Brain microvascular endothelial cell (primary cell): ENCODE measurements around the gene RTN4IP1.
"Not testable (repeated sequence)": the region's sequence is repeated elsewhere in the genome, so short reads cannot be mapped to it uniquely, and the experiment has no call there.

Source experiments
- DNase-seq: peaks from one replicate; pipeline ENCODE4 v3.0.0-alpha.2; 2020
- H3K27ac ChIP-seq: fragments of 250-450 bp; sonication (Bioruptor Pico); 2 replicates; pipeline ENCODE4 v1.5.1; 2020; ENCODE audit warnings: mild to moderate bottlenecking, moderate library complexity
- H3K27me3 ChIP-seq: fragments of 250-450 bp; sonication (Bioruptor Pico); replicated peaks from 2 replicates; pipeline ENCODE4 v1.5.1; 2020; ENCODE audit warnings: mild to moderate bottlenecking
- H3K36me3 ChIP-seq: fragments of 250-450 bp; sonication (Bioruptor Pico); replicated peaks from 2 replicates; pipeline ENCODE4 v1.5.1; 2020; ENCODE audit warnings: mild to moderate bottlenecking
- H3K4me3 ChIP-seq: 2 replicates; pipeline ENCODE4 v1.5.1; 2011; ENCODE audit warnings: low read depth, mild to moderate bottlenecking, control low read depth, low read length, moderate library complexity
- in situ Hi-C: cut with HindIII; loops from 2 replicates; pipeline ENCODE4 v1.10.0; 2017; ENCODE audit warnings: low sequenced_read_pairs, low pct_ligation_motif_present
- TF ChIP-seq, protein P1 (sequence below): IDR thresholded peaks from 2 replicates; pipeline ENCODE4 v1.5.1; 2011; ENCODE audit warnings: low read depth, mild to moderate bottlenecking, moderate library complexity, low read length, control low read depth, inconsistent platforms; ENCODE audit errors: missing control alignments

Gene RTN4IP1

DNA sequence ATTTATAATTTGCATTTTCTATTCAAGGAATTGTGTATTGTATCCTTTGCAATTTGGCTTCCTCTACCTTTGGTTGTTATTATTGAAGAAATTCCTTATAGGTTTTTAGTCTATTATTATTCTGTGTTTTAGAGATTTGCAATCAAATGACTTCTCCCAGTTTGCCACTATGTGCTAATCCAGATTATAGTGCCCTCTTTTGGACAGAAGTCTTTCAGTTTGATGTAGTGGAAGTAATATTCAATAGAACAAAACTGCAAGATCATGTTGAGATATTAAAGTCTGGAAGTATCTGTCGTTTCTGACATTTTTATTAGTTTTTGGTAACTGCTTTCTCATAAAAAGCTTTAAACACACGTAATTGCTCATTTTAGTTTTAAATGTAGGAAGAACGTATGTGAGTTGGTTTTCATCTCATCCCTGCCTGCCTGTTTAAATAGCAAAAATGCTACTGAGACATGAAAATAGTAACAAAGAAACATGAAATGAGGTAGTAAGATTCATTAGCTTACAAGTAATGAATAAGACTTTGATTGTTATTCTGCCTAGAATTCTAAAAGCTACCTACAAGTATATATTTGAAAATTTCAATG, 72.8 kb downstream of the RTN4IP1 start:
- no peaks in the 10 kb centered on the region for H3K36me3 ChIP-seq

DNA sequence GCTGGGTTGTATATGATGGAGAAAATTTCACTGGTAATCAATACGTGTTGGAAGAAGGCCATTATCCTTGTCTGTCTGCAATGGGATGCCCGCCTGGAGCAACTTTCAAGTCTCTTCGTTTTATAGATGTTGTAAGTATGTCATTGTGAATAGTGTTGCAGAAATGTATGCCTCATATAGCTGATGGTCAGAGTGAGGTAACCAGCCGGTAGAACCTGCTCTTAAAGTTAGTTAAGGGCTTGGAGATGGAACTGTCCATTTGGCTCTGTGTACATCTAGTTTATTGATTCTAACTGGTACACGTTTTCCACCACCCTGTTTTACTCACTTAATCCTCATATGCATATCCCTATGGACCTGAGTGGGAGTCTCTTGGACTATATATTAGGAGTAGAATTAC, 73.5 kb downstream of the RTN4IP1 start:
- Histone ChIP-seq H3K4me3 (no peak overlapping the region), H3K27me3 (no peaks in the 10 kb centered on the region), H3K27ac (no peak overlapping the region), H3K36me3 (no peaks in the 10 kb centered on the region)
- in situ Hi-C loops, result no loop called here
- no peak for DNase-seq
- TF ChIP-seq, protein P1, sequence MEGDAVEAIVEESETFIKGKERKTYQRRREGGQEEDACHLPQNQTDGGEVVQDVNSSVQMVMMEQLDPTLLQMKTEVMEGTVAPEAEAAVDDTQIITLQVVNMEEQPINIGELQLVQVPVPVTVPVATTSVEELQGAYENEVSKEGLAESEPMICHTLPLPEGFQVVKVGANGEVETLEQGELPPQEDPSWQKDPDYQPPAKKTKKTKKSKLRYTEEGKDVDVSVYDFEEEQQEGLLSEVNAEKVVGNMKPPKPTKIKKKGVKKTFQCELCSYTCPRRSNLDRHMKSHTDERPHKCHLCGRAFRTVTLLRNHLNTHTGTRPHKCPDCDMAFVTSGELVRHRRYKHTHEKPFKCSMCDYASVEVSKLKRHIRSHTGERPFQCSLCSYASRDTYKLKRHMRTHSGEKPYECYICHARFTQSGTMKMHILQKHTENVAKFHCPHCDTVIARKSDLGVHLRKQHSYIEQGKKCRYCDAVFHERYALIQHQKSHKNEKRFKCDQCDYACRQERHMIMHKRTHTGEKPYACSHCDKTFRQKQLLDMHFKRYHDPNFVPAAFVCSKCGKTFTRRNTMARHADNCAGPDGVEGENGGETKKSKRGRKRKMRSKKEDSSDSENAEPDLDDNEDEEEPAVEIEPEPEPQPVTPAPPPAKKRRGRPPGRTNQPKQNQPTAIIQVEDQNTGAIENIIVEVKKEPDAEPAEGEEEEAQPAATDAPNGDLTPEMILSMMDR, result no peak

More for the DNA sequence above, 72.8 kb downstream of the RTN4IP1 start:
- no peak overlapping the region for H3K27ac ChIP-seq
- H3K4me3 ChIP-seq, result no peak overlapping the region
- no peak for DNase-seq
- in situ Hi-C loops, result no loop called here
- TF ChIP-seq, protein P1, result peak; percentile 50
- H3K27me3 ChIP-seq, result no peaks in the 10 kb centered on the region

DNA sequence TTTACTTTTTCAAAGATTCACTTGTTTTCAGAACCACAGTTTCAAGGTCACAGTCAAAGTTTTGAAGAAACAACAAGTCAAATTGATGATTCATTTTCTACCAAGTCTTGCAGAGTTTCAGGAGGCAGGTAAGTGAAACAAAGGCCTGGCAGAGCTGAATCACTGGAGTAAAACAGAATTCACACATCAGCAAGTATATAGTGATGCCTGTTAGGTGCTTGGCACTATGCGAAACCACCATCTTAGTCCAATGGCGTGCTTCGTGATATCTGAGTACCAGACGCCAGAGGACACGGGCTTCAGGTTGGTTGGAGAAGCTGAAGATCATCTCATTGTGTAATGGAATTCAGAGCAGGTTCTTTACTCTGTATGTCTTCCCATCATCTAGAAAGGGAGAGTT, 75.9 kb downstream of the RTN4IP1 start:
- Histone ChIP-seq H3K27me3 (no peaks in the 10 kb centered on the region), H3K27ac (no peak overlapping the region), H3K4me3 (no peak overlapping the region), H3K36me3 (no peaks in the 10 kb centered on the region)
- in situ Hi-C loops, result no loop called here
- no peak for DNase-seq
- TF ChIP-seq, protein P1, result no peak

DNA sequence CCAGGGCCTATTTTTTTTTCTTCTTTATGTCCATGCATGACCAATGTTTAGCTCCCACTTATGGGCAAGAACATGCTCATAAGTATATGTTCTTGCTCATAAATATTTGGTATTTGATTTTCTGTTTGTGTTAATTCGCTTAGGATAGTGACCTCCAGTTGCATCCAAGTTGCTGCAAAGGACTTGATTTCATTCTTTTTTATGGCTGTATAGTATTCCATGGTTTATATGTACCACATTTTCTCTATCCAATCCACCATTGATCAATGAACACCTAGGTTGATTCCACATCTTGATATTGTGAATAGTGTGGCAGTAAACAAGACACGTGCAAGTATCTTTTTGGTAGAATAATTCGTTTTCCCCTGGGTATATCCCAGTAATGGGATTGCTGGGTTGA, 78.1 kb downstream of the RTN4IP1 start:
- in situ Hi-C loops, result no loop called here
- TF ChIP-seq, protein P1, result no peak
- no peak overlapping the region for H3K4me3 ChIP-seq
- H3K27ac ChIP-seq, result no peak overlapping the region
- H3K27me3 ChIP-seq, result no peaks in the 10 kb centered on the region
- no peaks in the 10 kb centered on the region for H3K36me3 ChIP-seq
- DNase-seq, result no peak

DNA sequence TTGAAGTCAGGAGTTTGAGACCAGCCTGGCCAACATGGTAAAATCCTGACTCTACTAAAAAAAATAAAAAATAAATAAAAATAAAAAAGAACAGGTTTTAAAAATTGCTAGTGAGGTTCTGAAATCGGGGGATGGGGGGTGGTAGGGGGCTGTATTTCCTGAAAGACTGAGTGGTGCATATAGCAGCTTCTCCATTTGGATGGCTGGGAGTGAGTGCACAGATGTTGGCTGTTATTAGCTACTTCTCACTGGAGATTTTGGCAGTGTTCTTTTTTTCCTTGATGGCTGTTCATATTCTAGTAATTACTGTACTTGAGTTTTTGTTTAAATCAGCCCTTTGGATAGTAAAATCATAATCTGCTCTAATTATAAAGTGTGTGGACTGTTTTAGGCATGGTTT, 79.8 kb downstream of the RTN4IP1 start:
- no peak for DNase-seq
- Histone ChIP-seq H3K4me3 (no peak overlapping the region), H3K36me3 (no peaks in the 10 kb centered on the region), H3K27me3 (no peaks in the 10 kb centered on the region), H3K27ac (no peak overlapping the region)
- in situ Hi-C loops, result no loop called here
- TF ChIP-seq, protein P1, result no peak

DNA sequence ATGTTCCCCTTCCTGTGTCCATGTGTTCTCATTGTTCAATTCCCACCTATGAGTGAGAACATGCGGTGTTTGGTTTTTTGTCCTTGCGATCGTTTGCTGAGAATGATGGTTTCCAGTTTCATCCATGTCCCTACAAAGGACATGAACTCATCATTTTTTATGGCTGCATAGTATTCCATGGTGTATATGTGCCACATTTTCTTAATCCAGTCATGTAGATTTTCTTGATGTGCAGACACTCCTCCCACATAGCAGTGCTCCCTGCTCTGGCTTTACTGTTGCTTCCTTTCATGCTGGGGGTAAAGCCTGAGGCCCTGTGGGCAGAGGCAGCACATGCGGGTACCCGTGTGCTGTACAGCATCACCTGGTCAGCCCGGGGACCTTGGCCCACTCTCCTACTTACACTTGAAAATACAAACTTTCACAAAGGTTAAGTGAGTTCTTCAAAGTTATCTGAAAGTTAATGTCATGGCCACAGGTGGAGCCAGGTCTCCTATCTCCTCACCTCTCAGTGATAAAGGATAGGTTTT, 80.3 kb downstream of the RTN4IP1 start:
- H3K27me3 ChIP-seq, H3K36me3 ChIP-seq, H3K27ac ChIP-seq, in situ Hi-C loops, DNase-seq, H3K4me3 ChIP-seq: not testable (repeated sequence)
